Astrocyte (in vitro differentiated cells and primary cell): ENCODE data around the gene ZNF780B. TPM values are rescaled to one million over a fixed set of nuclear protein-coding genes. Genes with fewer than 3 reads are reported as not detected.

Experiments
- DNase-seq: peaks from one replicate; pipeline ENCODE4 v3.0.0-alpha.2; 2010; ENCODE audit warnings: low read depth
- FAIRE-seq: peaks from 2 replicates; lab custom pipeline; 2011; peaks lifted over from hg19 to GRCh38; lab: Jason Lieb, UNC
- H2AFZ ChIP-seq: 2 replicates; pipeline ENCODE4 v1.6.0; 2012; ENCODE audit warnings: low read depth, low read length, inconsistent platforms
- H3K27ac ChIP-seq: 2 replicates; pipeline ENCODE4 v1.5.1; 2011; ENCODE audit warnings: low read depth, low read length, inconsistent platforms
- H3K27me3 ChIP-seq: 2 replicates; pipeline ENCODE4 v1.6.0; 2011; ENCODE audit warnings: low read length, inconsistent platforms; ENCODE audit not compliant: insufficient read depth
- H3K36me3 ChIP-seq: 2 replicates; pipeline ENCODE4 v1.5.1; 2011; ENCODE audit warnings: low read length, inconsistent platforms; ENCODE audit not compliant: insufficient read depth
- H3K4me1 ChIP-seq: 2 replicates; pipeline ENCODE4 v1.5.1; 2011; ENCODE audit warnings: low read length, inconsistent platforms; ENCODE audit not compliant: insufficient read depth
- H3K4me2 ChIP-seq: 2 replicates; pipeline ENCODE4 v1.6.0; 2012; ENCODE audit warnings: low read length, inconsistent platforms
- H3K4me3 ChIP-seq: 2 replicates; pipeline ENCODE4 v1.5.1; 2011; ENCODE audit warnings: low read depth, mild to moderate bottlenecking, low read length, inconsistent platforms; ENCODE audit not compliant: insufficient read depth
- H3K79me2 ChIP-seq: 2 replicates; pipeline ENCODE4 v1.6.0; 2012; ENCODE audit warnings: mild to moderate bottlenecking, low read length, inconsistent platforms; ENCODE audit not compliant: insufficient read depth
- H3K9ac ChIP-seq: 2 replicates; pipeline ENCODE4 v1.6.0; 2012; ENCODE audit warnings: mild to moderate bottlenecking, low read length, inconsistent platforms
- H3K9me3 ChIP-seq: 2 replicates; pipeline ENCODE4 v1.5.1; 2012; ENCODE audit warnings: low read depth, mild to moderate bottlenecking, low read length, inconsistent platforms; ENCODE audit not compliant: insufficient read depth
- H4K20me1 ChIP-seq: 2 replicates; pipeline ENCODE4 v1.6.0; 2012; ENCODE audit warnings: low read length, inconsistent platforms; ENCODE audit not compliant: insufficient read depth
- H3K27ac Mint-ChIP-seq: one replicate; pipeline ENCODE4 v1.8.0; 2021; ENCODE audit warnings: mild to moderate bottlenecking, mixed read lengths; ENCODE audit not compliant: unreplicated experiment
- H3K27me3 Mint-ChIP-seq: one replicate; pipeline ENCODE4 v1.8.0; 2021; ENCODE audit warnings: low read depth, mixed read lengths; ENCODE audit not compliant: unreplicated experiment
- H3K36me3 Mint-ChIP-seq: one replicate; pipeline ENCODE4 v1.8.0; 2021; ENCODE audit warnings: low read depth, mixed read lengths; ENCODE audit not compliant: unreplicated experiment
- H3K4me1 Mint-ChIP-seq: one replicate; pipeline ENCODE4 v1.8.0; 2021; ENCODE audit warnings: low read depth, mixed read lengths; ENCODE audit not compliant: unreplicated experiment
- H3K4me3 Mint-ChIP-seq: one replicate; pipeline ENCODE4 v1.8.0; 2021; ENCODE audit warnings: mild to moderate bottlenecking, moderate library complexity, mixed read lengths; ENCODE audit not compliant: unreplicated experiment
- H3K9me3 Mint-ChIP-seq: one replicate; pipeline ENCODE4 v1.8.0; 2021; ENCODE audit warnings: mild to moderate bottlenecking, mixed read lengths; ENCODE audit not compliant: unreplicated experiment
- CTCF ChIP-seq: IDR thresholded peaks from 2 replicates; pipeline ENCODE4 v1.5.1; 2011; ENCODE audit warnings: low read depth, mild to moderate bottlenecking, inconsistent platforms, low read length, moderate library complexity; ENCODE audit not compliant: insufficient read depth
- EZH2 ChIP-seq: IDR thresholded peaks from 2 replicates; pipeline ENCODE4 v1.6.1; 2012; ENCODE audit warnings: mild to moderate bottlenecking, low read length, inconsistent platforms; ENCODE audit not compliant: insufficient read depth
- total RNA-seq: library from RNA; stranded (reverse); gene quantifications from 2 replicates; pipeline ENCODE4 v1.2.1, GENCODE V29; 2021

Gene ZNF780B
- total RNA-seq, 1 donor from 2014 or later = 12.0 TPM

- H3K36me3 Mint-ChIP-seq = peaks cover 10% of the 10 kb centered on the region
- peaks cover 37% of the 10 kb centered on the region for H3K79me2 ChIP-seq
- H3K4me1 Mint-ChIP-seq = peaks cover 8% of the 10 kb centered on the region
- no peak overlapping the region for H3K27ac ChIP-seq
- H3K9ac ChIP-seq = no peak overlapping the region
- H3K9me3 Mint-ChIP-seq = peaks cover 13% of the 10 kb centered on the region
- TF ChIP-seq EZH2 (no peak), CTCF (no peak)
- H4K20me1 ChIP-seq = peaks cover 7% of the 10 kb centered on the region
- H3K27ac Mint-ChIP-seq = peak overlapping the region; percentile 20
- peak overlapping the region; percentile 89 for H3K4me2 ChIP-seq
- no peaks in the 10 kb centered on the region for H3K36me3 ChIP-seq
- FAIRE-seq (no peak), DNase-seq (no peak)
- no peaks in the 10 kb centered on the region for H3K27me3 ChIP-seq
- H2AFZ ChIP-seq = no peak overlapping the region
- peak overlapping the region; percentile 78 for H3K4me3 ChIP-seq
- no peaks in the 10 kb centered on the region for H3K9me3 ChIP-seq
- peak overlapping the region; percentile 94 for H3K4me3 Mint-ChIP-seq
- peaks cover 14% of the 10 kb centered on the region for H3K4me1 ChIP-seq
- H3K27me3 Mint-ChIP-seq = no peaks in the 10 kb centered on the region
Measured at GRCh38 chr19:39995794-39996193, 60.2 kb downstream of the ZNF780B start.

- peaks cover 13% of the 10 kb centered on the region for H3K9me3 Mint-ChIP-seq
- no peak overlapping the region for H3K4me3 Mint-ChIP-seq
- peaks cover 7% of the 10 kb centered on the region for H4K20me1 ChIP-seq
- no peak for DNase-seq
- peaks cover 10% of the 10 kb centered on the region for H3K36me3 Mint-ChIP-seq
- no peak for FAIRE-seq
- peaks cover 8% of the 10 kb centered on the region for H3K4me1 Mint-ChIP-seq
- no peak overlapping the region for H3K27ac Mint-ChIP-seq
- H3K36me3 ChIP-seq = no peaks in the 10 kb centered on the region
- H3K9me3 ChIP-seq = no peaks in the 10 kb centered on the region
- H3K4me2 ChIP-seq = no peak overlapping the region
- no peaks in the 10 kb centered on the region for H3K27me3 Mint-ChIP-seq
- H3K27me3 ChIP-seq = no peaks in the 10 kb centered on the region
- TF ChIP-seq CTCF = no peak
- no peak for TF ChIP-seq EZH2
- H3K4me1 ChIP-seq = peaks cover 14% of the 10 kb centered on the region
- no peak overlapping the region for H3K9ac ChIP-seq
- no peak overlapping the region for H3K27ac ChIP-seq
- no peak overlapping the region for H3K4me3 ChIP-seq
- no peak overlapping the region for H2AFZ ChIP-seq
- peaks cover 37% of the 10 kb centered on the region for H3K79me2 ChIP-seq
Measured at GRCh38 chr19:39994361-39994760, 61.7 kb downstream of the ZNF780B start.

GRCh38 chr19:39993605-39994004, 62.4 kb downstream of the ZNF780B start:
- H2AFZ ChIP-seq = no peak overlapping the region
- no peaks in the 10 kb centered on the region for H3K27me3 ChIP-seq
- Mint-ChIP-seq H3K4me1 (peaks cover 8% of the 10 kb centered on the region), H3K27ac (no peak overlapping the region), H3K36me3 (peaks cover 10% of the 10 kb centered on the region), H3K27me3 (no peaks in the 10 kb centered on the region), H3K4me3 (no peak overlapping the region), H3K9me3 (peaks cover 13% of the 10 kb centered on the region)
- no peak overlapping the region for H3K4me2 ChIP-seq
- no peak overlapping the region for H3K4me3 ChIP-seq
- no peaks in the 10 kb centered on the region for H3K36me3 ChIP-seq
- H3K9ac ChIP-seq = no peak overlapping the region
- H3K79me2 ChIP-seq = peaks cover 44% of the 10 kb centered on the region
- no peaks in the 10 kb centered on the region for H3K9me3 ChIP-seq
- no peak overlapping the region for H3K27ac ChIP-seq
- H3K4me1 ChIP-seq = peaks cover 14% of the 10 kb centered on the region
- TF ChIP-seq CTCF (no peak), EZH2 (no peak)
- FAIRE-seq (no peak), DNase-seq (no peak)
- peaks cover 7% of the 10 kb centered on the region for H4K20me1 ChIP-seq
